DND-41 (cell line): ENCODE data around the gene PCARE.

Experiments used
- CTCF ChIP-seq: IDR thresholded peaks from 2 replicates; pipeline ENCODE4 v1.5.1; 2012; ENCODE audit warnings: borderline replicate concordance, low read length, moderate library complexity, mild to moderate bottlenecking; ENCODE audit not compliant: poor library complexity, severe bottlenecking; ENCODE audit errors: extremely low read depth
- EZH2 ChIP-seq: IDR thresholded peaks from 3 replicates; pipeline ENCODE4 v1.6.1; 2012; ENCODE audit warnings: borderline replicate concordance, low read depth, mild to moderate bottlenecking, moderate library complexity, low read length, inconsistent platforms; ENCODE audit not compliant: severe bottlenecking

GRCh38 chr2:29119211-29119610 is 44.9 kb upstream of the PCARE start:
- no peak for TF ChIP-seq CTCF
- TF ChIP-seq EZH2 = no peak
